Neural progenitor cell (in vitro differentiated cells): ENCODE measurements around the gene FBP1. TPM values are rescaled to one million over a fixed set of nuclear protein-coding genes. Genes with fewer than 3 reads are reported as not detected.

Experiments
- DNase-seq: peaks from one replicate; pipeline ENCODE4 v3.0.0-alpha.2; 2016; ENCODE audit warnings: low spot score
- H2AFZ ChIP-seq: fragments of 200-600 bp; sonication (generic); replicated peaks from 2 replicates; pipeline ENCODE4 v1.6.1; 2016; ENCODE audit warnings: antibody characterized with exemption
- H3F3A ChIP-seq: fragments of 200-600 bp; sonication (generic); 2 replicates; pipeline ENCODE4 v1.6.1; 2016; ENCODE audit warnings: antibody characterized with exemption, low read depth
- H3K27ac ChIP-seq: fragments of 200-600 bp; sonication (generic); 2 replicates; pipeline ENCODE4 v1.5.1; 2016; ENCODE audit warnings: mild to moderate bottlenecking
- H3K27me3 ChIP-seq: fragments of 200-600 bp; sonication (generic); 2 replicates; pipeline ENCODE4 v1.6.1; 2016; ENCODE audit warnings: mild to moderate bottlenecking, moderate library complexity
- H3K36me3 ChIP-seq: fragments of 200-600 bp; sonication (generic); 2 replicates; pipeline ENCODE4 v1.5.1; 2016
- H3K4me1 ChIP-seq: fragments of 200-600 bp; sonication (generic); 2 replicates; pipeline ENCODE4 v1.6.1; 2016; ENCODE audit warnings: mixed run types
- H3K4me2 ChIP-seq: fragments of 200-600 bp; sonication (generic); 2 replicates; pipeline ENCODE4 v1.6.1; 2016
- H3K4me3 ChIP-seq: fragments of 200-600 bp; sonication (generic); 2 replicates; pipeline ENCODE4 v1.5.1; 2016
- H3K79me2 ChIP-seq: fragments of 200-600 bp; sonication (generic); 2 replicates; pipeline ENCODE4 v1.6.1; 2016; ENCODE audit warnings: low read depth
- H3K9ac ChIP-seq: fragments of 200-600 bp; sonication (generic); 2 replicates; pipeline ENCODE4 v1.6.1; 2016
- H3K9me3 ChIP-seq: fragments of 200-600 bp; sonication (generic); 2 replicates; pipeline ENCODE4 v1.5.1; 2016; ENCODE audit warnings: low read depth
- H4K20me1 ChIP-seq: fragments of 200-600 bp; sonication (generic); 2 replicates; pipeline ENCODE4 v1.6.1; 2016; ENCODE audit warnings: low read depth
- H3K27ac Mint-ChIP-seq: 3 replicates; pipeline ENCODE4 v1.8.0; 2021; ENCODE audit warnings: mixed read lengths
- H3K27me3 Mint-ChIP-seq: 2 replicates; pipeline ENCODE4 v1.8.0; 2022; ENCODE audit warnings: low read depth, mild to moderate bottlenecking, inconsistent platforms, moderate library complexity, mixed read lengths; ENCODE audit not compliant: insufficient read depth
- H3K36me3 Mint-ChIP-seq: 3 replicates; pipeline ENCODE4 v1.8.0; 2021; ENCODE audit warnings: mixed read lengths
- H3K4me1 Mint-ChIP-seq: 3 replicates; pipeline ENCODE4 v1.8.0; 2021; ENCODE audit warnings: mixed read lengths
- H3K4me3 Mint-ChIP-seq: 3 replicates; pipeline ENCODE4 v1.8.0; 2021; ENCODE audit warnings: mild to moderate bottlenecking, moderate library complexity, mixed read lengths
- H3K9me3 Mint-ChIP-seq: 3 replicates; pipeline ENCODE4 v1.8.0; 2020; ENCODE audit warnings: mixed read lengths
- EZH2 ChIP-seq: fragments of 200-600 bp; sonication (generic); IDR thresholded peaks from 2 replicates; pipeline ENCODE4 v1.6.1; 2017; ENCODE audit warnings: antibody characterized with exemption, mild to moderate bottlenecking, moderate library complexity
- EZH2phosphoT487 ChIP-seq: fragments of 200-600 bp; sonication (generic); IDR thresholded peaks from 2 replicates; pipeline ENCODE4 v1.6.1; 2017; ENCODE audit warnings: antibody characterized with exemption
- total RNA-seq: library from RNA; depleted of rRNA; stranded (reverse); fragments of >200 nt; gene quantifications from 2 replicates; pipeline ENCODE4 v1.2.3, GENCODE V29; 2015; ENCODE audit warnings: low replicate concordance
- TF ChIP-seq, protein P1 (sequence below): fragments of 200-600 bp; sonication (generic); IDR thresholded peaks from 2 replicates; pipeline ENCODE4 v1.5.1; 2017; ENCODE audit warnings: antibody characterized with exemption, mild to moderate bottlenecking

Gene FBP1
- total RNA-seq, 1 donor from 2014 or later = not detected

GRCh38 chr9:94581728-94582127, 57.6 kb downstream of the FBP1 start:
- no peak for DNase-seq
- Histone ChIP-seq H3K27ac (no peak overlapping the region), H3K4me2 (no peak overlapping the region), H3K4me1 (peaks cover 4% of the 10 kb centered on the region), H3K79me2 (no peaks in the 10 kb centered on the region), H3K9ac (no peak overlapping the region), H2AFZ (no peak overlapping the region), H3K4me3 (no peak overlapping the region), H4K20me1 (no peaks in the 10 kb centered on the region), H3K36me3 (no peaks in the 10 kb centered on the region), H3K27me3 (no peaks in the 10 kb centered on the region), H3F3A (peaks cover 4% of the 10 kb centered on the region), H3K9me3 (peaks cover 3% of the 10 kb centered on the region)
- no peaks in the 10 kb centered on the region for H3K9me3 Mint-ChIP-seq
- no peak overlapping the region for H3K27ac Mint-ChIP-seq
- H3K36me3 Mint-ChIP-seq = no peaks in the 10 kb centered on the region
- TF ChIP-seq, protein P1, sequence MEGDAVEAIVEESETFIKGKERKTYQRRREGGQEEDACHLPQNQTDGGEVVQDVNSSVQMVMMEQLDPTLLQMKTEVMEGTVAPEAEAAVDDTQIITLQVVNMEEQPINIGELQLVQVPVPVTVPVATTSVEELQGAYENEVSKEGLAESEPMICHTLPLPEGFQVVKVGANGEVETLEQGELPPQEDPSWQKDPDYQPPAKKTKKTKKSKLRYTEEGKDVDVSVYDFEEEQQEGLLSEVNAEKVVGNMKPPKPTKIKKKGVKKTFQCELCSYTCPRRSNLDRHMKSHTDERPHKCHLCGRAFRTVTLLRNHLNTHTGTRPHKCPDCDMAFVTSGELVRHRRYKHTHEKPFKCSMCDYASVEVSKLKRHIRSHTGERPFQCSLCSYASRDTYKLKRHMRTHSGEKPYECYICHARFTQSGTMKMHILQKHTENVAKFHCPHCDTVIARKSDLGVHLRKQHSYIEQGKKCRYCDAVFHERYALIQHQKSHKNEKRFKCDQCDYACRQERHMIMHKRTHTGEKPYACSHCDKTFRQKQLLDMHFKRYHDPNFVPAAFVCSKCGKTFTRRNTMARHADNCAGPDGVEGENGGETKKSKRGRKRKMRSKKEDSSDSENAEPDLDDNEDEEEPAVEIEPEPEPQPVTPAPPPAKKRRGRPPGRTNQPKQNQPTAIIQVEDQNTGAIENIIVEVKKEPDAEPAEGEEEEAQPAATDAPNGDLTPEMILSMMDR = no peak
- TF ChIP-seq EZH2 (no peak), EZH2phosphoT487 (no peak)
- H3K27me3 Mint-ChIP-seq = no peaks in the 10 kb centered on the region
- peaks cover 2% of the 10 kb centered on the region for H3K4me1 Mint-ChIP-seq
- H3K4me3 Mint-ChIP-seq = no peak overlapping the region

DNA sequence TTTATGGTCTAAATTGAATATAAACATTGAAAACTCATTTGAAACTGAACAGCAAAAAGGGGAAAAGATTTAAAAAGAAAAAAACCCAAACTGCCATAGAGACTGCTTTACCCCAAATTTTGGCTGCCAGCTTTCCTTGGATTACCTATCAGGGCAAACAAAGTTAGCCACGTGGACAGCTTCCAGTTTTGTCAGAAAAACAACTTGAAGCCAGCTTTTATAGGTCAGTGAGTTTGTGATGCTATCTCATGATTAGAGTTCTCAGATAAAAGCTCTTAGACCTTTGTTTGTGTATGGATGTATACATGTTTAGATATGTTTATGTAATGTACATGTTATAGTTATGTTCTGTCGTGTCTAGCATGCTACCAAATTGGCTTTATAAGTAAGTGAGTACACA, 61.7 kb downstream of the FBP1 start:
- no peaks in the 10 kb centered on the region for H3K79me2 ChIP-seq
- no peaks in the 10 kb centered on the region for H3K36me3 ChIP-seq

DNA sequence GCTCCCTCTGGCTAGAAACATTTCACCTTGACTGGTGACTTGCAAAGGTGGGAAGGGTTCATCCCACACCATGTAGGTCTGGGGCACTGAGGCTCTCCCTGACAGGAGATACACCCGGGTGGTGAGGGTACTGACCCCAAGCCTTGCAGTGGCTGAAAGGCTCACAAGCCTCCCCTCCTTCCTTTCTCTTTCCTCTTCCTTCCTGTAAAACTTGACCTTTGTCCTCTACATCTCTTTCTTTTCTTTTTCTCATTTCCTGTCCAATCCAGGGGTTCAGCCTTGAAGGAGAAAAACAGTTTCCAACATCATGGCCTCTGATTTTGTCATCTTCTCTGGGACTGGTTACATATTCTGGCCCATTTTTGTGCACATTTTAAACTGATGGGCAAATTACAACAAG, 62.3 kb downstream of the FBP1 start:
- Histone ChIP-seq H3K36me3 (no peaks in the 10 kb centered on the region), H3K27ac (no peak overlapping the region), H3K9ac (no peak overlapping the region), H3K4me2 (no peak overlapping the region), H3K4me1 (no peaks in the 10 kb centered on the region), H3K4me3 (no peak overlapping the region), H3K27me3 (no peaks in the 10 kb centered on the region), H3K79me2 (no peaks in the 10 kb centered on the region), H3K9me3 (peaks cover 3% of the 10 kb centered on the region), H2AFZ (no peak overlapping the region), H3F3A (peaks cover 4% of the 10 kb centered on the region), H4K20me1 (no peaks in the 10 kb centered on the region)
- Mint-ChIP-seq H3K36me3 (no peaks in the 10 kb centered on the region), H3K9me3 (no peaks in the 10 kb centered on the region), H3K4me1 (peaks cover 2% of the 10 kb centered on the region), H3K27ac (no peak overlapping the region), H3K27me3 (peaks cover 2% of the 10 kb centered on the region), H3K4me3 (no peak overlapping the region)
- DNase-seq = no peak
- no peak for TF ChIP-seq EZH2phosphoT487
- no peak for TF ChIP-seq EZH2
- TF ChIP-seq, protein P1 = no peak

More for the DNA sequence above, 61.7 kb downstream of the FBP1 start:
- H3F3A ChIP-seq = peaks cover 4% of the 10 kb centered on the region
- no peak overlapping the region for H3K27ac ChIP-seq
- no peaks in the 10 kb centered on the region for H3K36me3 Mint-ChIP-seq
- no peak overlapping the region for H3K4me3 Mint-ChIP-seq
- no peaks in the 10 kb centered on the region for H3K27me3 ChIP-seq
- no peaks in the 10 kb centered on the region for H4K20me1 ChIP-seq
- no peaks in the 10 kb centered on the region for H3K9me3 Mint-ChIP-seq
- H3K9ac ChIP-seq = no peak overlapping the region
- H3K27ac Mint-ChIP-seq = no peak overlapping the region
- H3K4me1 Mint-ChIP-seq = peaks cover 2% of the 10 kb centered on the region
- no peaks in the 10 kb centered on the region for H3K27me3 Mint-ChIP-seq
- DNase-seq = no peak
- H3K4me2 ChIP-seq = no peak overlapping the region
- H3K4me1 ChIP-seq = no peaks in the 10 kb centered on the region
- H3K4me3 ChIP-seq = no peak overlapping the region
- TF ChIP-seq EZH2phosphoT487 (no peak), EZH2 (no peak)
- TF ChIP-seq, protein P1 = no peak
- no peak overlapping the region for H2AFZ ChIP-seq
- peaks cover 3% of the 10 kb centered on the region for H3K9me3 ChIP-seq
